WTC11 (cell line): ENCODE results near the gene CARD9. TPM values are rescaled to one million over a fixed set of nuclear protein-coding genes. Genes with fewer than 3 reads are reported as not detected.

ENCODE experiments used
- ATAC-seq: fragments of 200-7000 bp; cut with Tn5 transposase; 2 replicates; pipeline ENCODE4 v1.10.0; 2021; ENCODE audit warnings: mild to moderate bottlenecking, moderate library complexity
- CTCF ChIA-PET: fragments of 300-600 bp; sonication (Branson Sonifier 250); formaldehyde crosslinking; loops from one replicate; lab custom pipeline; 2021; ENCODE audit warnings: antibody characterized with exemption; lab: Charles Lee
- POLR2A ChIA-PET: fragments of 350-600 bp; sonication (Branson Sonifier 250); formaldehyde crosslinking; loops from one replicate; lab custom pipeline; 2021; ENCODE audit warnings: antibody characterized with exemption; lab: Charles Lee
- DNase-seq: peaks from one replicate; pipeline ENCODE4 v3.0.0; 2021; ENCODE audit warnings: low spot score
- H3K27ac Mint-ChIP-seq: 2 replicates; pipeline ENCODE4 v1.8.0; 2021; ENCODE audit warnings: mixed read lengths
- H3K27me3 Mint-ChIP-seq: 2 replicates; pipeline ENCODE4 v1.8.0; 2021; ENCODE audit warnings: low read depth, mild to moderate bottlenecking, moderate library complexity, mixed read lengths
- H3K36me3 Mint-ChIP-seq: 2 replicates; pipeline ENCODE4 v1.8.0; 2021; ENCODE audit warnings: mixed read lengths
- H3K4me1 Mint-ChIP-seq: 2 replicates; pipeline ENCODE4 v1.8.0; 2022; ENCODE audit warnings: mixed read lengths
- H3K4me3 Mint-ChIP-seq: 2 replicates; pipeline ENCODE4 v1.8.0; 2021; ENCODE audit warnings: mild to moderate bottlenecking, moderate library complexity, mixed read lengths
- H3K9me3 Mint-ChIP-seq: 2 replicates; pipeline ENCODE4 v1.8.0; 2021; ENCODE audit warnings: mixed read lengths
- AFF4 ChIP-seq: sonication (generic); formaldehyde crosslinking; IDR thresholded peaks from 2 replicates; pipeline ENCODE4 v1.8.1; 2023; ENCODE audit warnings: mild to moderate bottlenecking, missing genetic modification reagents, borderline replicate concordance
- E2F5 ChIP-seq: sonication (generic); formaldehyde crosslinking; IDR thresholded peaks from 2 replicates; pipeline ENCODE4 v1.8.1; 2022; ENCODE audit warnings: mild to moderate bottlenecking, moderate library complexity, missing genetic modification reagents
- ESRRA ChIP-seq: sonication (generic); formaldehyde crosslinking; IDR thresholded peaks from 2 replicates; pipeline ENCODE4 v1.8.1; 2022; ENCODE audit warnings: mild to moderate bottlenecking, missing genetic modification reagents, borderline replicate concordance
- FOXJ3 ChIP-seq: sonication (generic); formaldehyde crosslinking; IDR thresholded peaks from 2 replicates; pipeline ENCODE4 v1.9.0; 2021; ENCODE audit warnings: missing genetic modification reagents, mild to moderate bottlenecking, borderline replicate concordance
- FOXP1 ChIP-seq: sonication (generic); formaldehyde crosslinking; IDR thresholded peaks from 2 replicates; pipeline ENCODE4 v1.8.0; 2022; ENCODE audit warnings: missing genetic modification reagents, mild to moderate bottlenecking, moderate library complexity, borderline replicate concordance
- NFATC4 ChIP-seq: fragments of 250-450 bp; sonication (Bioruptor Pico); IDR thresholded peaks from 2 replicates; pipeline ENCODE4 v1.9.0; 2021; ENCODE audit warnings: mild to moderate bottlenecking
- NFYB ChIP-seq: sonication (generic); formaldehyde crosslinking; conservative IDR thresholded peaks from 2 replicates; pipeline ENCODE4 v1.8.0; 2022; ENCODE audit warnings: low read depth, missing genetic modification reagents
- NR1H2 ChIP-seq: sonication (generic); formaldehyde crosslinking; IDR thresholded peaks from 2 replicates; pipeline ENCODE4 v1.9.0; 2021; ENCODE audit warnings: mild to moderate bottlenecking, moderate library complexity, missing genetic modification reagents
- SMAD3 ChIP-seq: sonication (generic); formaldehyde crosslinking; IDR thresholded peaks from 2 replicates; pipeline ENCODE4 v1.8.0; 2022; ENCODE audit warnings: missing genetic modification reagents, mild to moderate bottlenecking, borderline replicate concordance
- SP1 ChIP-seq: sonication (generic); formaldehyde crosslinking; conservative IDR thresholded peaks from 2 replicates; pipeline ENCODE4 v1.8.1; 2022; ENCODE audit warnings: missing genetic modification reagents
- TCF7 ChIP-seq: sonication (generic); formaldehyde crosslinking; IDR thresholded peaks from 2 replicates; pipeline ENCODE4 v1.8.0; 2022; ENCODE audit warnings: mild to moderate bottlenecking, low read depth, missing genetic modification reagents, moderate library complexity
- TEAD4 ChIP-seq: sonication (generic); formaldehyde crosslinking; IDR thresholded peaks from 2 replicates; pipeline ENCODE4 v1.8.0; 2022; ENCODE audit warnings: mild to moderate bottlenecking, missing genetic modification reagents
- ZMAT4 ChIP-seq: fragments of 250-450 bp; sonication (Bioruptor Pico); IDR thresholded peaks from 2 replicates; pipeline ENCODE4 v1.9.0; 2021; ENCODE audit warnings: mild to moderate bottlenecking
- ZNF219 ChIP-seq: sonication (generic); formaldehyde crosslinking; IDR thresholded peaks from 2 replicates; pipeline ENCODE4 v1.8.0; 2023; ENCODE audit warnings: missing genetic modification reagents, mild to moderate bottlenecking, borderline replicate concordance
- total RNA-seq: library from RNA; stranded (reverse); gene quantifications from 3 replicates; pipeline ENCODE4 v1.2.3, GENCODE V29; 2021
- TF ChIP-seq, protein P1 (sequence below): fragments of 250-450 bp; sonication (Bioruptor Pico); IDR thresholded peaks from 2 replicates; pipeline ENCODE4 v1.8.0; 2021; ENCODE audit warnings: mild to moderate bottlenecking
- TF ChIP-seq, protein P2 (sequence below): sonication (generic); formaldehyde crosslinking; IDR thresholded peaks from 2 replicates; pipeline ENCODE4 v1.8.0; 2023; ENCODE audit warnings: missing genetic modification reagents, mild to moderate bottlenecking, borderline replicate concordance

Gene CARD9
- total RNA-seq, 1 experiment from 2014 or later: 0.96 TPM

DNA sequence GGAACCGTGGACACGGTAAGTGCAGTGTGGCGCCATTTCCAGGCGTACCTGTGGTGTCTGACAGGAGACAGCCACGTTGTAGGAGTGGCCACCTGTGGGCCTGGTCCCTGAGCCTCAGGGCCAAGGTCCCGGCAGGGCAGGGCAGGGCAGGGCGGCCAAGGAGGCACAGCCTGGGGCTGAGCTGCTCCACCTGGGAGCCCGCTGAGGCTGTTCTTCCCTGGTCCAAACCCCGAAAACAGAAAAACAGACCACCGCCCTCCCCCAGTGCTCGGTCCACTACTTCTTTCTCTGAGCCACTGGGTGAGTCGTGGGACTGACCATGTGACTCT lies 45.6 kb upstream of the CARD9 start:
- Mint-ChIP-seq H3K4me1 (no peaks in the 10 kb centered on the region), H3K4me3 (no peak overlapping the region)
- ATAC-seq: no peak
- POLR2A ChIA-PET: no interaction called here
- no peak for TF ChIP-seq ZMAT4 (CRISPR knock-in tag)
- no peak for TF ChIP-seq NR1H2 (CRISPR knock-in tag)
- no peak for TF ChIP-seq TEAD4 (CRISPR knock-in tag)
- no peak for TF ChIP-seq FOXJ3
- TF ChIP-seq NFYB (CRISPR knock-in tag): no peak
- TF ChIP-seq, protein P1, sequence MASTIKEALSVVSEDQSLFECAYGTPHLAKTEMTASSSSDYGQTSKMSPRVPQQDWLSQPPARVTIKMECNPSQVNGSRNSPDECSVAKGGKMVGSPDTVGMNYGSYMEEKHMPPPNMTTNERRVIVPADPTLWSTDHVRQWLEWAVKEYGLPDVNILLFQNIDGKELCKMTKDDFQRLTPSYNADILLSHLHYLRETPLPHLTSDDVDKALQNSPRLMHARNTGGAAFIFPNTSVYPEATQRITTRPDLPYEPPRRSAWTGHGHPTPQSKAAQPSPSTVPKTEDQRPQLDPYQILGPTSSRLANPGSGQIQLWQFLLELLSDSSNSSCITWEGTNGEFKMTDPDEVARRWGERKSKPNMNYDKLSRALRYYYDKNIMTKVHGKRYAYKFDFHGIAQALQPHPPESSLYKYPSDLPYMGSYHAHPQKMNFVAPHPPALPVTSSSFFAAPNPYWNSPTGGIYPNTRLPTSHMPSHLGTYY (CRISPR knock-in tag): no peak
- no peak for TF ChIP-seq ZNF219 (CRISPR knock-in tag)
- TF ChIP-seq AFF4: no peak
- TF ChIP-seq ESRRA (CRISPR knock-in tag): no peak
- TF ChIP-seq TCF7 (CRISPR knock-in tag): no peak
- TF ChIP-seq NFATC4 (CRISPR knock-in tag): no peak
- TF ChIP-seq, protein P2, sequence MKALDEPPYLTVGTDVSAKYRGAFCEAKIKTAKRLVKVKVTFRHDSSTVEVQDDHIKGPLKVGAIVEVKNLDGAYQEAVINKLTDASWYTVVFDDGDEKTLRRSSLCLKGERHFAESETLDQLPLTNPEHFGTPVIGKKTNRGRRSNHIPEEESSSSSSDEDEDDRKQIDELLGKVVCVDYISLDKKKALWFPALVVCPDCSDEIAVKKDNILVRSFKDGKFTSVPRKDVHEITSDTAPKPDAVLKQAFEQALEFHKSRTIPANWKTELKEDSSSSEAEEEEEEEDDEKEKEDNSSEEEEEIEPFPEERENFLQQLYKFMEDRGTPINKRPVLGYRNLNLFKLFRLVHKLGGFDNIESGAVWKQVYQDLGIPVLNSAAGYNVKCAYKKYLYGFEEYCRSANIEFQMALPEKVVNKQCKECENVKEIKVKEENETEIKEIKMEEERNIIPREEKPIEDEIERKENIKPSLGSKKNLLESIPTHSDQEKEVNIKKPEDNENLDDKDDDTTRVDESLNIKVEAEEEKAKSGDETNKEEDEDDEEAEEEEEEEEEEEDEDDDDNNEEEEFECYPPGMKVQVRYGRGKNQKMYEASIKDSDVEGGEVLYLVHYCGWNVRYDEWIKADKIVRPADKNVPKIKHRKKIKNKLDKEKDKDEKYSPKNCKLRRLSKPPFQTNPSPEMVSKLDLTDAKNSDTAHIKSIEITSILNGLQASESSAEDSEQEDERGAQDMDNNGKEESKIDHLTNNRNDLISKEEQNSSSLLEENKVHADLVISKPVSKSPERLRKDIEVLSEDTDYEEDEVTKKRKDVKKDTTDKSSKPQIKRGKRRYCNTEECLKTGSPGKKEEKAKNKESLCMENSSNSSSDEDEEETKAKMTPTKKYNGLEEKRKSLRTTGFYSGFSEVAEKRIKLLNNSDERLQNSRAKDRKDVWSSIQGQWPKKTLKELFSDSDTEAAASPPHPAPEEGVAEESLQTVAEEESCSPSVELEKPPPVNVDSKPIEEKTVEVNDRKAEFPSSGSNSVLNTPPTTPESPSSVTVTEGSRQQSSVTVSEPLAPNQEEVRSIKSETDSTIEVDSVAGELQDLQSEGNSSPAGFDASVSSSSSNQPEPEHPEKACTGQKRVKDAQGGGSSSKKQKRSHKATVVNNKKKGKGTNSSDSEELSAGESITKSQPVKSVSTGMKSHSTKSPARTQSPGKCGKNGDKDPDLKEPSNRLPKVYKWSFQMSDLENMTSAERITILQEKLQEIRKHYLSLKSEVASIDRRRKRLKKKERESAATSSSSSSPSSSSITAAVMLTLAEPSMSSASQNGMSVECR (CRISPR knock-in tag): no peak
- TF ChIP-seq SMAD3 (CRISPR knock-in tag): no peak
- TF ChIP-seq, all 79 proteins: peak for 0
- H3K9me3 Mint-ChIP-seq: no peaks in the 10 kb centered on the region
- CTCF ChIA-PET: no interaction called here
- peaks cover 56% of the 10 kb centered on the region for H3K36me3 Mint-ChIP-seq
- DNase-seq: no peak
- no peaks in the 10 kb centered on the region for H3K27me3 Mint-ChIP-seq
- H3K27ac Mint-ChIP-seq: no peak overlapping the region

DNA sequence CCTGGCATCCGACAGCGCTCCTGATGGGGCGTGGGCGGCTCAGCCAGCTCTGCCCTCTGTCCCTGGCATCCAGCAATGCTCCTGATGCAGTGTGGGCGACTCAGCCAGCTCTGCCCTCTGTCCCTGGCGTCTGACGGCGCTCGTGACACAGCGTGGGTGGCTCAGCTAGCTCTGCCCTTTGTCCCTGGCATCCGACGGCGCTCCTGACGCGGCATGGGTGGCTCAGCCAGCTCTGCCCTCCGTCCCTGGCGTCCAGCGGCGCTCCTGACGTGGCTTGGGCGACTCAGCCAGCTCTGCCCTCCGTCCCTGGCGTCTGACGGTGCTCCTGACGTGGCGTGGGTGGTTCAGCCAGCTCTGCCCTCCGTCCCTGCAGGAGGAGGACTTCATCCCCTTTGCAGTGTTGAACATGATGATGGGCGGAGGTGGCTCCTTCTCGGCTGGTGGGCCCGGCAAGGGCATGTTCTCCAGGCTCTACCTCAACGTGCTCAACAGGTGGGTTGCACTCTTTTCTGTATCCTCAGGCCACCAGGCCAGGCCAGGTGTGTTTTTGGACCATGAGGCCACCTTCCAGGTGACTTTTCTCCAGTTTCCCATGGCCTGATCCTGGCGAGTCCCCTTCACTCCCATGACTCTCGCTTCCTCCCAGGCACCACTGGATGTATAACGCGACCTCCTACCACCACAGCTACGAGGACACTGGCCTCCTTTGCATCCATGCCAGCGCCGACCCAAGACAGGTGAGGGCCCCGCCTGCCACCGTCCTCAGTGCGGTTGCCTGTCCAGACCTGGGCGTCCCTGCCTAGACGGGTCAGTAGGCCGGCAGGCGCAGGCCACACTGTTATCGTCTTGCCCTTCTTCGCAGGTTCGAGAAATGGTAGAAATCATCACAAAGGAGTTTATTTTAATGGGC lies 45.0 kb upstream of the CARD9 start:
- Mint-ChIP-seq H3K27ac (no peak overlapping the region), H3K4me1 (no peaks in the 10 kb centered on the region), H3K4me3 (no peak overlapping the region), H3K36me3 (peaks cover 62% of the 10 kb centered on the region), H3K9me3 (no peaks in the 10 kb centered on the region), H3K27me3 (no peaks in the 10 kb centered on the region)
- ATAC-seq (no peak), DNase-seq (no peak)
- TF ChIP-seq SMAD3 (CRISPR knock-in tag): no peak
- TF ChIP-seq E2F5 (CRISPR knock-in tag): no peak
- no peak for TF ChIP-seq FOXP1 (CRISPR knock-in tag)
- no peak for TF ChIP-seq SP1 (CRISPR knock-in tag)
- ChIA-PET CTCF (no interaction called here), POLR2A (no interaction called here)
